IMR-90 (cell line): ENCODE results near the gene ZNF423. TPM values are rescaled to one million over a fixed set of nuclear protein-coding genes. Genes with fewer than 3 reads are reported as not detected.

Source experiments
- ATAC-seq: fragments of 200-7000 bp; cut with Tn5 transposase; 2 replicates; pipeline ENCODE4 v1.9.1; 2020; ENCODE audit warnings: low read depth, mild to moderate bottlenecking, moderate library complexity
- BruUV-seq: library from RNA; stranded (reverse); fragments of 400-500 nt; replicated peaks from 2 replicates; lab custom pipeline; 2021; lab: Mats Ljungman, UMichigan
- CTCF ChIA-PET: fragments of 300-600 bp; formaldehyde crosslinking; extraction: SDS; loops from one replicate; lab custom pipeline; 2021; ENCODE audit warnings: antibody characterized with exemption; lab: Yijun Ruan, JAX
- POLR2A ChIA-PET: fragments of 300-600 bp; sonication (Branson Sonifier 250); formaldehyde crosslinking; loops from one replicate; lab custom pipeline; 2022; ENCODE audit warnings: antibody characterized with exemption; ENCODE audit not compliant: unreplicated experiment; lab: Charles Lee
- DNase-seq: peaks from one replicate; pipeline ENCODE4 v3.0.0; 2013
- H2AFZ ChIP-seq: replicated peaks from 2 replicates; pipeline ENCODE3; 2013; ENCODE audit warnings: low read length, mild to moderate bottlenecking; ENCODE audit not compliant: poor library complexity
- H2AK5ac ChIP-seq: 2 replicates; pipeline ENCODE4 v1.6.1; 2013; ENCODE audit warnings: low read depth, low read length, inconsistent platforms
- H2AK9ac ChIP-seq: replicated peaks from 2 replicates; pipeline ENCODE3; 2013; ENCODE audit warnings: mild to moderate bottlenecking, low read depth, low read length, moderate library complexity; ENCODE audit not compliant: poor library complexity
- H2BK120ac ChIP-seq: 2 replicates; pipeline ENCODE4 v1.6.1; 2013; ENCODE audit warnings: low read depth, low read length, inconsistent platforms
- H2BK15ac ChIP-seq: 3 replicates; pipeline ENCODE4 v1.6.1; 2013; ENCODE audit warnings: low read depth, low read length, inconsistent platforms
- H2BK20ac ChIP-seq: 2 replicates; pipeline ENCODE4 v1.6.1; 2013; ENCODE audit warnings: low read depth, mild to moderate bottlenecking, inconsistent platforms, low read length, moderate library complexity
- H2BK5ac ChIP-seq: 2 replicates; pipeline ENCODE4 v1.6.1; 2013; ENCODE audit warnings: mild to moderate bottlenecking, low read depth, low read length, inconsistent platforms; ENCODE audit not compliant: poor library complexity, severe bottlenecking
- H3K14ac ChIP-seq: replicated peaks from 2 replicates; pipeline ENCODE4 v1.6.1; 2013; ENCODE audit warnings: low read depth, low read length, inconsistent platforms
- H3K18ac ChIP-seq: 2 replicates; pipeline ENCODE4 v1.6.1; 2013; ENCODE audit warnings: low read depth, low read length, control low read depth
- H3K23ac ChIP-seq: 2 replicates; pipeline ENCODE4 v1.6.1; 2013; ENCODE audit warnings: low read depth, low read length, inconsistent platforms
- H3K27ac ChIP-seq: 2 replicates; pipeline ENCODE4 v1.5.1; 2013; ENCODE audit warnings: mild to moderate bottlenecking, control low read depth, low read length; ENCODE audit not compliant: insufficient read depth
- H3K27me3 ChIP-seq: 2 replicates; pipeline ENCODE4 v1.6.1; 2013; ENCODE audit warnings: low read length; ENCODE audit not compliant: control insufficient read depth, insufficient read depth
- H3K36me3 ChIP-seq: 2 replicates; pipeline ENCODE4 v1.6.1; 2013; ENCODE audit warnings: low read length, mixed read lengths; ENCODE audit not compliant: control insufficient read depth, insufficient read depth
- H3K4ac ChIP-seq: 2 replicates; pipeline ENCODE4 v1.6.1; 2013; ENCODE audit warnings: low read depth, low read length, inconsistent platforms
- H3K4me1 ChIP-seq: 2 replicates; pipeline ENCODE4 v1.6.1; 2013; ENCODE audit warnings: low read length, mixed read lengths; ENCODE audit not compliant: control insufficient read depth, insufficient read depth
- H3K4me2 ChIP-seq: 2 replicates; pipeline ENCODE4 v1.6.1; 2013; ENCODE audit warnings: low read depth, mild to moderate bottlenecking, control low read depth, low read length, moderate library complexity
- H3K4me3 ChIP-seq: 2 replicates; pipeline ENCODE4 v1.5.1; 2013; ENCODE audit warnings: low read depth, mild to moderate bottlenecking, control low read depth, low read length, moderate library complexity; ENCODE audit not compliant: insufficient read depth
- H3K56ac ChIP-seq: 2 replicates; pipeline ENCODE4 v1.6.1; 2013; ENCODE audit warnings: low read length, inconsistent platforms; ENCODE audit not compliant: insufficient read depth; ENCODE audit errors: extremely low read depth
- H3K79me1 ChIP-seq, 2 experiments: 2 replicates each; pipeline ENCODE4 v1.6.1; 2013; ENCODE audit warnings: low read length in 2 of 2, inconsistent platforms in 1 of 2, low read depth in 1 of 2
- H3K9ac ChIP-seq: 2 replicates; pipeline ENCODE4 v1.6.1; 2013; ENCODE audit warnings: low read depth, low read length, control low read depth
- H3K9me1 ChIP-seq: 2 replicates; pipeline ENCODE4 v1.6.1; 2013; ENCODE audit warnings: low read length, inconsistent platforms; ENCODE audit not compliant: insufficient read depth
- H3K9me3 ChIP-seq: 2 replicates; pipeline ENCODE4 v1.6.1; 2013; ENCODE audit warnings: low read length; ENCODE audit not compliant: control insufficient read depth, insufficient read depth
- H4K20me1 ChIP-seq: 2 replicates; pipeline ENCODE4 v1.6.1; 2013; ENCODE audit warnings: low read length, inconsistent platforms; ENCODE audit not compliant: insufficient read depth
- H4K5ac ChIP-seq: 2 replicates; pipeline ENCODE4 v1.6.1; 2013; ENCODE audit warnings: mild to moderate bottlenecking, low read depth, low read length, control low read depth
- H4K8ac ChIP-seq, 2 experiments: 2 replicates each; pipeline ENCODE4 v1.6.1; 2013; ENCODE audit warnings: low read depth in 2 of 2, low read length in 2 of 2, control low read depth in 1 of 2, inconsistent platforms in 1 of 2
- H4K91ac ChIP-seq: 2 replicates; pipeline ENCODE4 v1.6.1; 2013; ENCODE audit warnings: low read depth, low read length, inconsistent platforms; ENCODE audit not compliant: insufficient read depth
- CEBPB ChIP-seq: IDR thresholded peaks from 2 replicates; pipeline ENCODE4 v1.6.1; 2012; ENCODE audit warnings: low read depth, low read length, improper control_type of control experiment
- CHD1 ChIP-seq: IDR thresholded peaks from 2 replicates; pipeline ENCODE4 v1.6.1; 2012; ENCODE audit warnings: low read depth, low read length, improper control_type of control experiment
- ELK1 ChIP-seq: fragments of 150-350 bp; IDR thresholded peaks from 2 replicates; pipeline ENCODE4 v1.6.1; 2016; ENCODE audit warnings: low read depth, mild to moderate bottlenecking, low read length, moderate library complexity, borderline replicate concordance
- FOS ChIP-seq: fragments of 150-350 bp; IDR thresholded peaks from 2 replicates; pipeline ENCODE4 v1.6.1; 2016; ENCODE audit warnings: low read depth, low read length
- MAFK ChIP-seq: IDR thresholded peaks from 2 replicates; pipeline ENCODE4 v1.6.1; 2012; ENCODE audit warnings: low read depth, low read length, improper control_type of control experiment
- MAZ ChIP-seq: IDR thresholded peaks from 2 replicates; pipeline ENCODE4 v1.6.1; 2012; ENCODE audit warnings: low read depth, mild to moderate bottlenecking, low read length, improper control_type of control experiment, moderate library complexity, borderline replicate concordance
- MXI1 ChIP-seq: IDR thresholded peaks from 2 replicates; pipeline ENCODE4 v1.6.1; 2012; ENCODE audit warnings: low read depth, mild to moderate bottlenecking, low read length, moderate library complexity, borderline replicate concordance
- NFE2L2 ChIP-seq: fragments of 150-350 bp; IDR thresholded peaks from 2 replicates; pipeline ENCODE4 v1.6.1; 2016; ENCODE audit warnings: low read depth, mild to moderate bottlenecking, low read length
- POLR2A ChIP-seq: IDR thresholded peaks from 2 replicates; pipeline ENCODE4 v1.6.1; 2012; ENCODE audit warnings: mild to moderate bottlenecking, low read depth, low read length
- RAD21 ChIP-seq: IDR thresholded peaks from 2 replicates; pipeline ENCODE4 v1.6.1; 2012; ENCODE audit warnings: low read length, improper control_type of control experiment
- RFX5 ChIP-seq: IDR thresholded peaks from 2 replicates; pipeline ENCODE4 v1.8.0; 2012; ENCODE audit warnings: low read depth, mild to moderate bottlenecking, low read length, moderate library complexity
- SMC3 ChIP-seq: fragments of 150-350 bp; IDR thresholded peaks from 2 replicates; pipeline ENCODE4 v1.6.1; 2016; ENCODE audit warnings: low read depth, mild to moderate bottlenecking, antibody characterized with exemption, low read length, moderate library complexity
- USF2 ChIP-seq: fragments of 150-350 bp; IDR thresholded peaks from 2 replicates; pipeline ENCODE4 v1.6.1; 2017; ENCODE audit warnings: mild to moderate bottlenecking, antibody characterized with exemption, low read length, low read depth
- WGBS, 2 experiments: methylation state at CpG; one replicate each; pipeline versions ENCODE4 v1.1.5 to v1.1.7; 2013; ENCODE audit warnings: missing lambda C conversion rate in 2 of 2; ENCODE audit not compliant: insufficient read length in 1 of 2; ENCODE audit errors: extremely low coverage in 2 of 2; 5-methylcytosine and 5-hydroxymethylcytosine counted together
- dilution Hi-C: fragments of 300-500 bp; cut with HindIII; formaldehyde crosslinking; loops from one replicate; pipeline ENCODE4 v1.14.3; 2018; ENCODE audit warnings: low sequenced_read_pairs; ENCODE audit not compliant: unreplicated experiment
- in situ Hi-C: fragments of 300-500 bp; cut with MboI; formaldehyde crosslinking; loops from 3 replicates; pipeline ENCODE4 v1.14.3; 2019; ENCODE audit warnings: low sequenced_read_pairs, inconsistent platforms, mixed read lengths
- intact Hi-C: fragments of 100-400 bp; cut with micrococcal nuclease; formaldehyde crosslinking; loops from 2 replicates; pipeline ENCODE4 v1.10.0; 2022
- polyA plus RNA-seq, 3 experiments: library from polyadenylated mRNA; depleted of rRNA; stranded (reverse); fragments of >200 nt; gene quantifications; 2 replicates each; pipeline ENCODE4 v1.2.3, GENCODE V29; 2012; ENCODE audit warnings: low replicate concordance in 1 of 3
- total RNA-seq: library from RNA; depleted of rRNA; stranded (reverse); fragments of >200 nt; gene quantifications from 2 replicates; pipeline ENCODE4 v1.2.3, GENCODE V29; 2012
- TF ChIP-seq, protein P1 (sequence below): conservative IDR thresholded peaks from 2 replicates; pipeline ENCODE4 v1.5.1; 2012; ENCODE audit warnings: mild to moderate bottlenecking, low read depth, low read length, improper control_type of control experiment

Gene ZNF423
- total and polyA plus RNA-seq, 2 of the 4 experiments (the other 2 are of a cell fraction), result under 0.01 to 0.10 TPM

DNA sequence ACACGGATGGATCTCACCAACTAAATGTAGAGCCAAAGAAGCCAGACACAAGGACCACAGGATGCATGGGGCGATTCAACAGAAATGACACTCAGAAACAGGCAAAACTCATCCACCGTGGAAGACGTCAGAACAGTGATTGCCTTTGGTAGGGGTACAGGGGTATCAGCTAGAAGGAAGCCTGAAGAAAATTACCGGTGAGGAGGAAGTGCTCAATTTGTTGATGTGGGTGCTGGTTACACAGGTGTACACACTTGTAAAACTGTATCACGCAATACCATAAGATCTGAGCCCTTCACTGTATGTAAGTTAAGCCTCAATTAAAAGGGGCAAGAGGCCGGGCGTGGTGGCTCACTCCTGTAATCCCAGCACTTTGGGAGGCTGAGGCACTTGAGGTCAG is 256.2 kb downstream of the ZNF423 start:
- H2BK15ac ChIP-seq, result no peak overlapping the region
- ChIA-PET POLR2A (no interaction called here), CTCF (no interaction called here)
- BruUV-seq, result no TSS peak
- H3K18ac ChIP-seq, result no peak overlapping the region
- no peak overlapping the region for H3K56ac ChIP-seq
- DNase-seq (no peak), ATAC-seq (no peak)
- H2AK5ac ChIP-seq, result no peak overlapping the region
- H3K79me1 ChIP-seq, result no peaks in the 10 kb centered on the region
- H3K4me2 ChIP-seq, result no peak overlapping the region
- no peaks in the 10 kb centered on the region for H3K36me3 ChIP-seq
- H3K23ac ChIP-seq, result no peak overlapping the region
- dilution Hi-C loops (no loop called here), in situ Hi-C loops (no loop called here), intact Hi-C loops (no loop called here)
- H2BK20ac ChIP-seq, result no peak overlapping the region
- H4K20me1 ChIP-seq, result no peaks in the 10 kb centered on the region
- H3K9ac ChIP-seq, result no peak overlapping the region
- H3K4me3 ChIP-seq, result no peak overlapping the region
- H3K9me3 ChIP-seq, result no peaks in the 10 kb centered on the region
- no peak overlapping the region for H2BK5ac ChIP-seq
- H3K14ac ChIP-seq, result no peak overlapping the region
- H4K91ac ChIP-seq, result no peak overlapping the region
- WGBS, 2 experiments, result no CpG with 5 or more reads among the region's 8 CpGs
- no peak overlapping the region for H4K5ac ChIP-seq
- no peak overlapping the region for H3K4ac ChIP-seq
- H3K27ac ChIP-seq, result no peak overlapping the region
- peak overlapping the region; percentile 33 for H2AFZ ChIP-seq
- H2BK120ac ChIP-seq, result no peak overlapping the region
- H3K27me3 ChIP-seq, result peaks cover 41% of the 10 kb centered on the region
- H4K8ac ChIP-seq, result no peak overlapping the region
- no peaks in the 10 kb centered on the region for H3K9me1 ChIP-seq
- TF ChIP-seq FOS (no peak), ELK1 (no peak), MAFK (no peak), MXI1 (no peak), MAZ (no peak), RFX5 (no peak), RAD21 (no peak), POLR2A (no peak), NFE2L2 (no peak), CHD1 (no peak), SMC3 (no peak), USF2 (no peak), CEBPB (no peak)
- TF ChIP-seq, protein P1, sequence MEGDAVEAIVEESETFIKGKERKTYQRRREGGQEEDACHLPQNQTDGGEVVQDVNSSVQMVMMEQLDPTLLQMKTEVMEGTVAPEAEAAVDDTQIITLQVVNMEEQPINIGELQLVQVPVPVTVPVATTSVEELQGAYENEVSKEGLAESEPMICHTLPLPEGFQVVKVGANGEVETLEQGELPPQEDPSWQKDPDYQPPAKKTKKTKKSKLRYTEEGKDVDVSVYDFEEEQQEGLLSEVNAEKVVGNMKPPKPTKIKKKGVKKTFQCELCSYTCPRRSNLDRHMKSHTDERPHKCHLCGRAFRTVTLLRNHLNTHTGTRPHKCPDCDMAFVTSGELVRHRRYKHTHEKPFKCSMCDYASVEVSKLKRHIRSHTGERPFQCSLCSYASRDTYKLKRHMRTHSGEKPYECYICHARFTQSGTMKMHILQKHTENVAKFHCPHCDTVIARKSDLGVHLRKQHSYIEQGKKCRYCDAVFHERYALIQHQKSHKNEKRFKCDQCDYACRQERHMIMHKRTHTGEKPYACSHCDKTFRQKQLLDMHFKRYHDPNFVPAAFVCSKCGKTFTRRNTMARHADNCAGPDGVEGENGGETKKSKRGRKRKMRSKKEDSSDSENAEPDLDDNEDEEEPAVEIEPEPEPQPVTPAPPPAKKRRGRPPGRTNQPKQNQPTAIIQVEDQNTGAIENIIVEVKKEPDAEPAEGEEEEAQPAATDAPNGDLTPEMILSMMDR, result no peak
- no peak overlapping the region for H2AK9ac ChIP-seq
- no peaks in the 10 kb centered on the region for H3K4me1 ChIP-seq
